Measurements from ENCODE around the gene NDUFA8.
A peak's percentile ranks its signal among the peaks of the same experiment; 100 is the strongest.

The NDUFA8 gene

DNA sequence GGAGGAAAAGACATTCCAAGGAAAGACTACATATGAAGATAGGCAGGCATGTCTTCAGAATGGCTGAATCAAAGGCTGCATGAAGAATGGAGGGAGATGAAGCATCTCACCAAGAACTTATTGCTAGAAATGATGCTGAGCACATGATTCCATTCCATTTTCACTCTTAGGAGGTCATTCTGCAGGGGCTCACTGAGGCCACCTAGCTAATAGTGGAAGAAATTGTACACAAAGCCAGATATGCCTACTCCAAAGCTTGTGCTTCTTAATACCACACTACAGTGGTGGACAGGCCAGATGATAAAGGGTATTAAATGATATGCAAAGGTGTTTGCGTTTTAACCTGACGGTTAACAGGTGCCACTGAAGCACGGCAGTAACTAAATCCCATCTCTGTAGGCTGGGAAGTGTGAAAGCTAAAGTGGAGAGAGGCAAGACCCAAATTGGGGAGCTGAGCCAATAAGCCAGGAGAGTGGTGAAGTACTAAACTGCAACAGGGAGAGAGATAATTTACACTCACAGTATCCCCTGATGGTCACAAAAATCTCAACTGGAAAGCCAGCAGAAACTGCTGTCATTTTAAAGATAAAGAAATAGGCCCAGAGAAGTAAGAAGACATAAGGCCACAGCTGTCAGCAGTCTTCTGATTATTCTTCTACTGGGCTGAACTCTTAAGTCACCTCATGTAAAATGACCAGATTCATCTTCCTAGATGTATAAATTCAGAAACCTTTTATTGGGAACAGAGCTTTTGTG, 14.6 kb downstream of the NDUFA8 start:
- in situ Hi-C loops (cut with MboI; ENCODE audit: low sequenced_read_pairs, unreplicated experiment): no loop called here
- peak; percentile 27 for DNase-seq (ENCODE audit: low spot score)
- TF ChIP-seq, protein P1, sequence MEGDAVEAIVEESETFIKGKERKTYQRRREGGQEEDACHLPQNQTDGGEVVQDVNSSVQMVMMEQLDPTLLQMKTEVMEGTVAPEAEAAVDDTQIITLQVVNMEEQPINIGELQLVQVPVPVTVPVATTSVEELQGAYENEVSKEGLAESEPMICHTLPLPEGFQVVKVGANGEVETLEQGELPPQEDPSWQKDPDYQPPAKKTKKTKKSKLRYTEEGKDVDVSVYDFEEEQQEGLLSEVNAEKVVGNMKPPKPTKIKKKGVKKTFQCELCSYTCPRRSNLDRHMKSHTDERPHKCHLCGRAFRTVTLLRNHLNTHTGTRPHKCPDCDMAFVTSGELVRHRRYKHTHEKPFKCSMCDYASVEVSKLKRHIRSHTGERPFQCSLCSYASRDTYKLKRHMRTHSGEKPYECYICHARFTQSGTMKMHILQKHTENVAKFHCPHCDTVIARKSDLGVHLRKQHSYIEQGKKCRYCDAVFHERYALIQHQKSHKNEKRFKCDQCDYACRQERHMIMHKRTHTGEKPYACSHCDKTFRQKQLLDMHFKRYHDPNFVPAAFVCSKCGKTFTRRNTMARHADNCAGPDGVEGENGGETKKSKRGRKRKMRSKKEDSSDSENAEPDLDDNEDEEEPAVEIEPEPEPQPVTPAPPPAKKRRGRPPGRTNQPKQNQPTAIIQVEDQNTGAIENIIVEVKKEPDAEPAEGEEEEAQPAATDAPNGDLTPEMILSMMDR (IDR thresholded peaks at IDR 0.05; ENCODE audit: borderline replicate concordance, control extremely low read depth, extremely low read depth, insufficient read depth, missing control alignments): no peak

DNA sequence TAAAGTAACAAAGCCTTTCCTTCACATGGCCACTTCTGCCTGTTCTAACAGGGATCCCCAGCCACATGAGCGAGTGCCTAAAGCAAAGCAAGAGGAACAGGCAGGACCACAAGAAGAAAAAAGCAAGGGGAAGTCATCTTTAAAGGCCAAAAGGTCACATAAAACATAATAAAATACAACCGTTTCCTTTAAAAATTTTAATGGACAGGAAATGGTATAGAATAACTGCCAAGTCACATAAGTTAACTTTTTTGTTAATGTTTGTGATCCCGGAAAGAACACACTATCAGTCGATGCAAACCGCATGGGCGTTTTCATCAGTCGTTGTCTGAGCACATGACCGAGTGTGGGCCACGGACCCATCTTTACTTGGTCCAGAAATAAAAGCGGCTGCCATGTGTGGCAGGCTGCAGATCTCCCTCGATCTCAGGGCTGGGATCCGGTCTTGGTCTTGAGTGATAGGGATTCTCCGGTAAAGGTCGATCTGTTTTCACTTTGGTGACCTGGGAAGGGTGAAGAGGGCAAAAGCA, 15.6 kb downstream of the NDUFA8 start:
- in situ Hi-C loops (cut with MboI; ENCODE audit: low sequenced_read_pairs, unreplicated experiment): no loop called here

DNA sequence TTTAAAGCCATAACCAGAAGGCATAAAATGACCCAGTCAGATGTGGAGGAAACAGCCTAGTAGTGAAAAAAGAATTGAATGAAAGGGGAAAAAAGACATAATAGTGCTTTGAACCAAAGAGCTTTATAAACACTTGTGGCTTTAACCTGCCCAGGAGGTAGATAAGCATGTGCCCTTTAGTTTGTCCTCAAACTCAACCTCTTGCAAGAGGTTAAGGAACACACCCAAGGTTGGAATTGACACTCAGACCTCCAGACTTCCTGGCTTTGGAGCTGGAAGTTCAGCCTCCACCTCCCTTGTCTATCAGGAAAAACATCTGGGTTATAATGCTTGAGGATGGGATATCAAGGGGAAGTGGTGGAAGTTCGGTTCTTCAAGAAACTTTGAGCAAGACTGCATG, 16.3 kb downstream of the NDUFA8 start:
- in situ Hi-C loops (cut with MboI; ENCODE audit: low sequenced_read_pairs, unreplicated experiment): no loop called here
- TF ChIP-seq, protein P1 (IDR thresholded peaks at IDR 0.05; ENCODE audit: borderline replicate concordance, control extremely low read depth, extremely low read depth, insufficient read depth, missing control alignments): no peak
- DNase-seq (ENCODE audit: low spot score): no peak

More for the DNA sequence above, 15.6 kb downstream of the NDUFA8 start:
- no peak for DNase-seq (ENCODE audit: low spot score)
- TF ChIP-seq, protein P1 (IDR thresholded peaks at IDR 0.05; ENCODE audit: borderline replicate concordance, control extremely low read depth, extremely low read depth, insufficient read depth, missing control alignments): no peak

DNA sequence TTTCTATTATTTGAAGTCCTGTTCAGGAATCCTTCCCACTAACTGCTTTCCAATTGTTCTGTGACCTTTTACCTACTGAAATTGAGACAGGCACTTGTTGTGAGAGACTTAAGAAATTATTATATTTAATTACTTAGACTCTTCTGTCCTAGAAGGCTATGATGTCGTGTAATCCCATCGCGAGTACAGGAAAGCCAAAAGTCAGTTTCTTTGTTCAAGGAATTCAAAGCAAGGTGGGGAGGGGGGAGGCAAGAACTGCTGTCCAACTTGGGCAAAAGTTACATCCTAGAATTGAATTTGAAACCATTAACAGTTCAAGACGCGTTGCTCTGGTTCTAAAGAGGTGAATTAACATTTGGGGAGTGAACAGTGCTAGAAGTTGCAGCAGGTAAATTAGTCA, 17.9 kb downstream of the NDUFA8 start:
- no peak for DNase-seq (ENCODE audit: low spot score)
- TF ChIP-seq, protein P1 (IDR thresholded peaks at IDR 0.05; ENCODE audit: borderline replicate concordance, control extremely low read depth, extremely low read depth, insufficient read depth, missing control alignments): no peak
- in situ Hi-C loops (cut with MboI; ENCODE audit: low sequenced_read_pairs, unreplicated experiment): no loop called here

DNA sequence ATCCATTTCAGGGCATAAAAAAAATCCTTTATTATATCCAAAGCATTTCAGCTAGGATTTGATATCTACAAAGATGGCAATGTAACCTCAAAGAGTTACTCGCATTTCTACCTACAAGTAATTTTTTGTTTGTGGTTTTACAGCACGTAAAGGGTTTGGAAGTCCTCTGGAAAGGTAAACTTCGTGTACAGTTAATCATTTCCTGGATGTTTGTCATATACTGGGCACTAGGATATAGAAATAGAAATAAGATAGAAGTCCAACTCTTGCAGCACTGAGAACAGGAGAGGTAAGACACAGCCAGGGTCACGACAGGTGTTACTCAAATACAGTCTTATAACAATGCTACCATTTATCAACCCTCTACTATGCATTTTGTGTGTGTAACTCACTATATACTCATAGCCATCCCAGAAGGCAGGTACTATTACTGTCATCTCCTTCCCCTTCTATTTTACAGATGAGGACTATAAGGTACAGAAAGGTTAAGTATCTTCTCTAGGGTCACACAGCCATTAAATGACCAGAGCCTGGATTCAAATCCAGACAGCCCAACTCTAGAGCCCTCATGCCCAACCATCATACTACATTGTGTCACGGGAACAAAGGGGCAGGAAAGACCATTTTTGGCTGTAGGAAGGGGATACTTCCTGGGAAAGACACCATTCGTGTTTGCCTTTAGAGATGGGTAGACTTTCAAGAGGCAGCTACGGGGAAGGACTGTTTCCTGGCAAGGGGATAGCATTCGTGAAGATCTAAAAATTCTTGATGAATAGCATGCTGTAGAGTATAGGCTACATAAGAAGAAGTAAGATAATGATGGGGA, 19.0 kb downstream of the NDUFA8 start:
- TF ChIP-seq, protein P1 (IDR thresholded peaks at IDR 0.05; ENCODE audit: borderline replicate concordance, control extremely low read depth, extremely low read depth, insufficient read depth, missing control alignments): no peak
- in situ Hi-C loops (cut with MboI; ENCODE audit: low sequenced_read_pairs, unreplicated experiment): no loop called here
- no peak for DNase-seq (ENCODE audit: low spot score)

DNA sequence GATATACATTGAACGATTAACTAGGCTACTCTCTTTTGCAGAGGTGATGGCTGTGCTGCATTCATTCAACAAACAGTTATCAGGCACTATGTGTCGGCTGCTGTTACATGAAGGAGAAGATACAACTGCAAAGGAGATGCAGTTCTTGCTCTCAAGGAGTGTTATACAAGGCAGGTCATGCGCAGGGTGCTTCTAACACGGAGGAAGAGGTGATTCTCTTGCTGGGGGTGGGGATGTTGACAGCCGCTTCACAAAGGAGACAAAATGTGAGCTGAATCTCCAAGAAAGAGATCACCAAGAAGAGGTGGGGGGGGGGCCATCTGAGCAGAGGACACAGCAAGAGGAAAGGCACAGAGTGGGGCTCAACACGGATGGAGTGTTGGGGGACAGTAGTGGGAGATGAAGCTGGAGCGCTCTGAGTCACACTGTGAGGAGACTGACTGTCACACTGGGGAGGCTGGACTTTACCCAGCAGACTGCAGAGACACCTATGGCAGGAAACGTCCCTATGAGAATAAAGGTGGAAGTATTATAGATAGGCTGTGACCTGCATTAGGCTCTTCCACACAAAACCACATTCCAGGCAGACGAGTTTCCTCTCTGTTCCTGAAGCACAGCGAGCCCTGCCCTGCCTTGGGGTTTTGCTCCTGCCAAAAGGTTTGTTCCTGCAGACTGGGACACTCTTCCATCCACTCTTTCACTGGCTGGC, 20.9 kb downstream of the NDUFA8 start:
- DNase-seq (ENCODE audit: low spot score): no peak
- TF ChIP-seq, protein P1 (IDR thresholded peaks at IDR 0.05; ENCODE audit: borderline replicate concordance, control extremely low read depth, extremely low read depth, insufficient read depth, missing control alignments): no peak
- in situ Hi-C loops (cut with MboI; ENCODE audit: low sequenced_read_pairs, unreplicated experiment): no loop called here
